Measurements from ENCODE around the gene UBR1.

The UBR1 gene

GRCh38 chr15:43106486-43106829 is 620 bp upstream of the UBR1 start:
- DNase-seq, result no peak

GRCh38 chr15:43105077-43105736 is 631 bp downstream of the UBR1 start:
- DNase-seq, result no peak

GRCh38 chr15:43104426-43104825 is 1.4 kb downstream of the UBR1 start:
- DNase-seq, result no peak

- no peak for DNase-seq
Measured at GRCh38 chr15:43103907-43104306, 1.9 kb downstream of the UBR1 start.

GRCh38 chr15:43102187-43102586 is 3.7 kb downstream of the UBR1 start:
- no peak for DNase-seq

- no peak for DNase-seq
Measured at GRCh38 chr15:43100971-43101370, 4.9 kb downstream of the UBR1 start.

GRCh38 chr15:43099105-43099845 is 6.6 kb downstream of the UBR1 start:
- no peak for DNase-seq

- DNase-seq, result no peak
Measured at GRCh38 chr15:43096411-43096810, 9.4 kb downstream of the UBR1 start.

- DNase-seq, result no peak
Measured at GRCh38 chr15:43095708-43096347, 10.0 kb downstream of the UBR1 start.

GRCh38 chr15:43095243-43095642 is 10.6 kb downstream of the UBR1 start:
- no peak for DNase-seq

- no peak for DNase-seq
Measured at GRCh38 chr15:43094416-43095030, 11.3 kb downstream of the UBR1 start.

GRCh38 chr15:43093026-43093425 is 12.8 kb downstream of the UBR1 start:
- no peak for DNase-seq

GRCh38 chr15:43091859-43092258 is 14.0 kb downstream of the UBR1 start:
- DNase-seq, result no peak

GRCh38 chr15:43086551-43086950 is 19.3 kb downstream of the UBR1 start:
- DNase-seq, result no peak

- no peak for DNase-seq
Measured at GRCh38 chr15:43085921-43086320, 19.9 kb downstream of the UBR1 start.

- no peak for DNase-seq
Measured at GRCh38 chr15:43082509-43082908, 23.3 kb downstream of the UBR1 start.

GRCh38 chr15:43081283-43081682 is 24.6 kb downstream of the UBR1 start:
- no peak for DNase-seq

- DNase-seq, result no peak
Measured at GRCh38 chr15:43071451-43071850, 34.4 kb downstream of the UBR1 start.

GRCh38 chr15:43070893-43071292 is 34.9 kb downstream of the UBR1 start:
- DNase-seq, result no peak

GRCh38 chr15:43070249-43070648 is 35.6 kb downstream of the UBR1 start:
- no peak for DNase-seq

- DNase-seq, result no peak
Measured at GRCh38 chr15:43067717-43068461, 37.9 kb downstream of the UBR1 start.

- DNase-seq, result no peak
Measured at GRCh38 chr15:43056696-43057095, 49.1 kb downstream of the UBR1 start.

GRCh38 chr15:43052860-43053259 is 53.0 kb downstream of the UBR1 start:
- DNase-seq, result no peak
